BJ (cell line): Measurements from ENCODE around the gene IL3RA. TPM values are rescaled to one million over a fixed set of nuclear protein-coding genes. Genes with fewer than 3 reads are reported as not detected.
"Not testable (repeated sequence)": the region's sequence is repeated elsewhere in the genome, so short reads cannot be mapped to it uniquely, and the experiment has no call there.

Experiments used
- CTCF ChIA-PET: fragments of 350-600 bp; formaldehyde crosslinking; extraction: SDS; loops from one replicate; lab custom pipeline; 2021; ENCODE audit warnings: antibody characterized with exemption, inconsistent platforms; lab: Yijun Ruan, JAX
- POLR2A ChIA-PET: fragments of 300-600 bp; sonication (Branson Sonifier 250); formaldehyde crosslinking; extraction: SDS; loops from one replicate; lab custom pipeline; 2021; ENCODE audit warnings: antibody characterized with exemption; lab: Charles Lee
- DNase-seq: peaks from one replicate; pipeline ENCODE4 v3.0.0-alpha.2; 2011; ENCODE audit warnings: low read depth
- H3K27me3 ChIP-seq: 2 replicates; pipeline ENCODE4 v1.6.0; 2011; ENCODE audit warnings: low read length; ENCODE audit not compliant: control insufficient read depth, insufficient read depth
- H3K36me3 ChIP-seq: 2 replicates; pipeline ENCODE4 v1.5.1; 2011; ENCODE audit warnings: low read length; ENCODE audit not compliant: control insufficient read depth, insufficient read depth
- H3K4me3 ChIP-seq: 2 replicates; pipeline ENCODE4 v1.5.1; 2011; ENCODE audit warnings: low read depth, mild to moderate bottlenecking, control low read depth, low read length
- polyA plus RNA-seq: library from polyadenylated mRNA; depleted of rRNA; stranded (reverse); fragments of >200 nt; gene quantifications from 2 replicates; pipeline ENCODE4 v1.2.3, GENCODE V29; 2011
- TF ChIP-seq, protein P1 (sequence below): IDR thresholded peaks from 2 replicates; pipeline ENCODE4 v1.5.1; 2011; ENCODE audit warnings: low read depth, mild to moderate bottlenecking, control low read depth, inconsistent platforms, low read length, moderate library complexity; ENCODE audit not compliant: insufficient read depth

The IL3RA gene
- polyA plus RNA-seq, 1 experiment: 1.5 TPM

DNA sequence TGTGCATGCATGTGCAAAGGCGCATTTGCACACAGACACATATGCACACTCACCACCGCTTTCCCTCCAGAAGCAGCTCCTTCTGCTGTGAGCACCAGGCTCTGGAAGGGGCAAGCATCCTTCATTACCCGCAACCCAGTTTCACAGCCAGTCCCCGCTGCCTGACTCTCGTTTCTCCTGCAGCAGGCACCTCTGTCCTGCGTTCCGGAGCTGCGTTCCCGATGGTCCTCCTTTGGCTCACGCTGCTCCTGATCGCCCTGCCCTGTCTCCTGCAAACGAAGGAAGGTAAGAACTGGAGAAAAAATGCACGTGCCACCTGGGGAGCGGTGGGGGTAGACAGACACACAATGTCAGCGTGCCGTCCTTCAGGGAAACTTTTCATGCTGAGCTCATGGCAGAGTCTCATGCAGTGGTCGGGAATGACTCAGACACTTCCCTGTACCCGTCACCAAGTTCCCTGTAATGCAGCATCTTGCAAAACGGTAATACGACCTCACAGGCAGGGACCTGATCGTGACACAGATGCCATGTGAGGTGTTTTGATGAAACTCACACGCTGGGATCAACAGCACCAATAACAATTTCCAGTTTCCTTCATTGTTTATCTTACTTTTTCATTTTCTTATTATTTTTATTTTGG lies 5.1 kb downstream of the IL3RA start:
- TF ChIP-seq, protein P1, sequence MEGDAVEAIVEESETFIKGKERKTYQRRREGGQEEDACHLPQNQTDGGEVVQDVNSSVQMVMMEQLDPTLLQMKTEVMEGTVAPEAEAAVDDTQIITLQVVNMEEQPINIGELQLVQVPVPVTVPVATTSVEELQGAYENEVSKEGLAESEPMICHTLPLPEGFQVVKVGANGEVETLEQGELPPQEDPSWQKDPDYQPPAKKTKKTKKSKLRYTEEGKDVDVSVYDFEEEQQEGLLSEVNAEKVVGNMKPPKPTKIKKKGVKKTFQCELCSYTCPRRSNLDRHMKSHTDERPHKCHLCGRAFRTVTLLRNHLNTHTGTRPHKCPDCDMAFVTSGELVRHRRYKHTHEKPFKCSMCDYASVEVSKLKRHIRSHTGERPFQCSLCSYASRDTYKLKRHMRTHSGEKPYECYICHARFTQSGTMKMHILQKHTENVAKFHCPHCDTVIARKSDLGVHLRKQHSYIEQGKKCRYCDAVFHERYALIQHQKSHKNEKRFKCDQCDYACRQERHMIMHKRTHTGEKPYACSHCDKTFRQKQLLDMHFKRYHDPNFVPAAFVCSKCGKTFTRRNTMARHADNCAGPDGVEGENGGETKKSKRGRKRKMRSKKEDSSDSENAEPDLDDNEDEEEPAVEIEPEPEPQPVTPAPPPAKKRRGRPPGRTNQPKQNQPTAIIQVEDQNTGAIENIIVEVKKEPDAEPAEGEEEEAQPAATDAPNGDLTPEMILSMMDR: no peak
- H3K36me3 ChIP-seq: no peaks in the 10 kb centered on the region
- H3K27me3 ChIP-seq: no peaks in the 10 kb centered on the region
- no peak for DNase-seq
- CTCF ChIA-PET: no interaction called here
- no peak overlapping the region for H3K4me3 ChIP-seq
- POLR2A ChIA-PET: no interaction called here

DNA sequence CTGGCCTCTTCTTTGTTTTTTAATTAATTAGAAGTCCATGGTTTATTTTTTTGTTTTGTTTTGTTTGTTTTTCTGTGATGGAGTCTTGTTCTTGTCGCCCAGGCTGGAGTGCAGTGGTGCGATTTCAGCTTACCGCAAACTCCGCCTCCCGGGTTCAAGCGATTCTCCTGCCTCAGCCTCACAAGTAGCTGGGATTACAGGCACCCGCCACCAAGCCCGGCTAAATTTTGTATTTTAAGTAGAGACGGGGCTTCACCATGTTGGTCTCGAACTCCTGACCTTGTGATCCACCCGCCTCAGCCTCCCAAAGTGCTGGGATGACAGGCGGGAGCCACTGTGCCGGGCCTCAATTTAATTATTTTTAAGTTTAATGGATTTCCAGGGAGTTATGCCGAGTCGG lies 13.0 kb downstream of the IL3RA start:
- POLR2A ChIA-PET, DNase-seq, H3K36me3 ChIP-seq, H3K27me3 ChIP-seq, H3K4me3 ChIP-seq, CTCF ChIA-PET: not testable (repeated sequence)

DNA sequence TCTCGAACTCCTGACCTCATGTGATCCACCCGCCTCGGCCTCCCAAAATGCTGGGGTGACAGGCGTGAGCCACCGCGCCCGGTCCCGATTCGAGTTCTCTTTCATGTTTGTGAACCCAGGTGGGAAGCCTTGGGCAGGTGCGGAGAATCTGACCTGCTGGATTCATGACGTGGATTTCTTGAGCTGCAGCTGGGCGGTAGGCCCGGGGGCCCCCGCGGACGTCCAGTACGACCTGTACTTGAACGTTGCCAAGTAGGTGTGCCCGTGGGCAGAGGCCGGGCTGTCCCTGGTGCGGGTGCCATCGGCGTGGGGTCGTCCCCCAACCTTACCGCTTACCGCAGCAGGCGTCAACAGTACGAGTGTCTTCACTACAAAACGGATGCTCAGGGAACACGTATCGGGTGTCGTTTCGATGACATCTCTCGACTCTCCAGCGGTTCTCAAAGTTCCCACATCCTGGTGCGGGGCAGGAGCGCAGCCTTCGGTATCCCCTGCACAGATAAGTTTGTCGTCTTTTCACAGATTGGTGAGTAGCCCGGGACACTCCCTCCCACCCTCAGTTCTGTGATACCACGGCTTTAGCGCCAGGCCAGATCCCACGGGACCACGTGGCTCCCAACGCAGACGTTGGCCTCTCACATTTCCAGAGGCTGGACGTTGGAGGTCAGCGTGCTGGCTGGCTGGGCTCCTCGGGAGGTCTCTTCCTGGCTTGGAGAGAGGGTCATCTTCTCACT lies 15.6 kb downstream of the IL3RA start:
- Histone ChIP-seq H3K36me3 (no peaks in the 10 kb centered on the region), H3K4me3 (no peak overlapping the region), H3K27me3 (no peaks in the 10 kb centered on the region)
- TF ChIP-seq, protein P1: no peak
- ChIA-PET POLR2A (no interaction called here), CTCF (no interaction called here)
- DNase-seq: no peak

DNA sequence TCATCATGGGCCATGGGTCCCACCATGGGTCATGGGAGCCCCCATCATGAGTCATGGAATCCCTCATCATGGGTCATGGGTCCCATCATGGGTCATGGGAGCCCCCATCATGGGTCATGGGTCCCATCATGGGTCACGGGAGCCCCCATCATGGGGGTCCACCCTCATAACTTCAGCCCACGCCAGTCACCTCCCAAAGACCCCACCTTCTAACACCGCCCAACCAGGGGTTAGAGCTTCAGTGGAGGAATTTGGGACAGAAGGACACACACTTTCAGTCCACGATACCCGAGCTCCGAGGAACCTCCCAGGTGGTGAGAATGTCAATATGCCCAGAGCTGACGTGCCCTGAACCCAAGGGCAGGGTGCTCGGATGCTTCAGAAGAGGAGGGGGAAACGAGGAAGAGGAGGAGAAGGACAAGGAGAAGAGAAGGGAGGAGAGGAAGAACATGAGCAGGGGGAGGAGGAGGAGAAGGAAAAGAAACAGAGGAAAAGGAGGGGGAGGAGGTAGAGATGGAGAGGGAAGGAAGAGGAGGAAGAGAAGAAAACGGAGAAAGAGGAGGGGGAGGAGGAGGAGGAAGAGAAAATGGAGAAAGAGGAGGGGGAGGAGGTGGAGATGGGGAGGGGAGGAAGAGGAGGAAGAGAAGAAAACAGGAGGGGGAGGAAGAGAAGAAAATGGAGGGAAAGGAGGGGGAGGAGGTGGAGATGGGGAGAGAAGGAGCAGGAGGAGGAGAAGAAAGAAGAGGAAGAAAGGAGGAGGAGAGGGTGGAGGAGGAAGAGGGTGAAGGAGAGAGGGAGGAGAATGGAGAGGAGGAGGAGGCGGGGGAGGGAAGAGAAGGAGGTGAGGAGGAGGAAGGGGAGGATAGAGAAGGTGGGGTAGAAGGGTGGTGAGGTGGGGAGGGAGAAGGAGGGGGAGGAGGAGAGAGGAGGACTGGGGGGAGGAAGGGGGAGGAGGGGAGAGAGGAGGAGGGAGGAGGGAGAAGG lies 17.7 kb downstream of the IL3RA start:
- H3K27me3 ChIP-seq: no peaks in the 10 kb centered on the region
- TF ChIP-seq, protein P1: no peak
- no peak for DNase-seq
- ChIA-PET POLR2A (no interaction called here), CTCF (no interaction called here)
- H3K4me3 ChIP-seq: no peak overlapping the region
- H3K36me3 ChIP-seq: 0 out of 2 replicates have a peak, but pooled peaks cover 2% of the 10 kb centered on the region

DNA sequence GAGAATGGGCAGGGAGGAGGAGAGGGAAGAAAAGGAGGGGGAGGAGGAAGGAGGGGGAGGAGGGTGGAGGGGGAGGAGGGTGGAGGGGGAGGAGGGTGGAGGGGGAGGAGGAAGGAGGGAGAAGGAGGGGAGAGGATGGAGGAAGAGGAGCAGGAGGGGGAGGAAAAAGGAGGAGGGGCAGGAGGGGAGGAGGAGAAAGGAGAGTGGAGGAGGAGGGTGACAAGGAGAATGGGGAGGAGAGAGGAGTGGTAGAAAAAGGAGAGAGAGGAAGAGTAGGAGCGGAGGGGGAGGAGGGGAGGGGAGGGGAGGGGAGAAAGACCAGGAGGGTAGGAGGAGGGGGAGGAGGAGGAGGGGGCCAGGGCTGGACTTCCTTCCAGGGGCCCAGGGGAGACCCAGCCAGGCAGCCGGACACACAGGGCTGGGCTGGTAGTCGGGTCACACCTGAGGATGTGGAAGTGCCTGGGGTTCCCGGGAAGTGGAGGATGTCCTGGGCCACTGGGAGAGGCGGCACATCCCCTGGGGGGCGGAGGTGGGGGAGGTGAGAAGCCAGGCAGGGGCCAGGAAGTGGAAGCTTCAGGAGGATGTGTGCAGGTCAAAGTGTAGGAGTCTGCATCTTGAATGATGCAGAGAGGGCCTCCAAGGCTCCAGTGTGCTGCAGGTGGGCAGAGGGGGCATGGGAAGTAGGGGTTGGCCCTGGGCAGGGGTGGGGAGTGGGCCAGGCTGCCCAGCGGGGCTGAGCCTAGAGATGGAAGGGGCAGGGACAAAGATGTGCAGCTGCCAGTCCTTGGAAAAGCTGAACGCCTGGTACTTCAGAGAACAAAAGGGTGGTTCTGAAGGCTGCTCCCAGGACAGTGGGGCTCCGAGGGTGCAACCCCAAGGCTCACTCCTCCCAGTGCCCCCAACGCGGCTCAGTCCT lies 18.8 kb downstream of the IL3RA start:
- POLR2A ChIA-PET: no interaction called here
- Histone ChIP-seq H3K27me3 (no peaks in the 10 kb centered on the region), H3K4me3 (no peak overlapping the region), H3K36me3 (0 out of 2 replicates have a peak, but pooled peaks cover 2% of the 10 kb centered on the region)
- TF ChIP-seq, protein P1: no peak
- CTCF ChIA-PET: no interaction called here
- no peak for DNase-seq
